C4-2B (cell line): Measurements from ENCODE around the gene ICE1.

Experiments
- CTCF ChIP-seq: fragments of 450-650 bp; conservative IDR thresholded peaks from 2 replicates; pipeline ENCODE4 v1.5.1; 2017; ENCODE audit warnings: mild to moderate bottlenecking
- ZFX ChIP-seq: fragments of 450-650 bp; IDR thresholded peaks from 2 replicates; pipeline ENCODE4 v1.6.1; 2017

GRCh38 chr5:5386329-5386728 is 36.1 kb upstream of the ICE1 start:
- TF ChIP-seq CTCF (no peak), ZFX (no peak)
